HG03469 (cell line): Measurements from ENCODE around the gene SLC45A3.

Source experiments
- ATAC-seq: cut with Tn5 transposase; IDR thresholded peaks from one replicate; pipeline ENCODE4 v1.9.1; 2021; ENCODE audit warnings: mild to moderate bottlenecking, moderate library complexity, moderate number of reproducible peaks; ENCODE audit not compliant: unreplicated experiment

Gene SLC45A3

GRCh38 chr1:205612104-205612503 lies 68.2 kb downstream of the SLC45A3 start:
- no peak for ATAC-seq

DNA sequence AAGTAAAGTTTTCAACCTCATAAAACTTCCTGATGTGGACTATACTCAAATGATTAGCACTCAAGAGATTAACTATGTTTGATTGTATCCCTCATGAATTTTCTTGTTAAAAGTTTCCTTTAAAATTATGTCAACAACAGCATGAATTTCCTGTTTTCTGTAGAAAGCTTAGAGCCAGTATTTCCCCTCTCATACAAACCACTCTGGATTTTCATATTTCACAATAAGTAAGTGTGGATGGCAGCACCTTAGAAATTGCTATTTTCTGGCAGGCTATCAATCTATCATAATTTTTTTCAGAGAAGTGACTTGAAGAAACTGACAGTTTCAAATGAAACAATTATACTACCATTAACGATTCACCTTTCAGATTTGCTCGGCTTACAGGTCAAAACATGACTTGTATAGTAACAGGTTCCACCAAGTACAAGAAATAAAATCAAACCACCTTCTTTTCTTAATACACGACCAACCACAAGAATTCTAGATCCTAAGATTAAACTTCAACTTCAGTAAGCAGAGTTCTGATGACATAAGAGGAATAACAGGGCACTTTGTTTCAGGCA lies 69.3 kb downstream of the SLC45A3 start:
- ATAC-seq, result no peak

- no peak for ATAC-seq
Measured at GRCh38 chr1:205610036-205610435, 70.3 kb downstream of the SLC45A3 start.
